Spleen (tissue), 11 donors: ENCODE results near the gene SLC8A1. TPM values are rescaled to one million over a fixed set of nuclear protein-coding genes. Genes with fewer than 3 reads are reported as not detected.

Experiments
- DNase-seq: peaks from one replicate; pipeline ENCODE4 v3.0.0-alpha.2; 2020
- H3K27ac ChIP-seq, 8 donors: fragments of 200-600 bp; sonication (generic) in 7 of 8; 1 replicate in 4 of 8; 2 replicates in 4 of 8; pipeline versions ENCODE4 v1.5.0 to v1.8.0; 2016 to 2021; ENCODE audit warnings: inconsistent platforms in 4 of 8, mild to moderate bottlenecking in 4 of 8, moderate library complexity in 1 of 8
- H3K27me3 ChIP-seq, 7 donors: fragments of 200-600 bp; sonication (generic) in 6 of 7; replicated peaks in 1 of 7; 1 replicate in 4 of 7; 2 replicates in 3 of 7; pipeline versions ENCODE4 v1.5.0 to v1.8.0; 2016 to 2021; ENCODE audit warnings: inconsistent platforms in 3 of 7, mild to moderate bottlenecking in 1 of 7
- H3K36me3 ChIP-seq, 6 donors: fragments of 200-600 bp; sonication (generic) in 5 of 6; 1 replicate in 4 of 6; 2 replicates in 2 of 6; pipeline versions ENCODE4 v1.5.0 to v1.8.0; 2016 to 2021; ENCODE audit warnings: inconsistent platforms in 2 of 6
- H3K4me1 ChIP-seq, 6 donors: fragments of 200-600 bp; sonication (generic) in 5 of 6; 1 replicate in 3 of 6; 2 replicates in 3 of 6; pipeline versions ENCODE4 v1.5.0 to v1.8.0; 2016 to 2021; ENCODE audit warnings: inconsistent platforms in 3 of 6
- H3K4me3 ChIP-seq, 8 donors: fragments of 200-600 bp; sonication (generic) in 7 of 8; 1 replicate in 4 of 8; 2 replicates in 4 of 8; pipeline versions ENCODE4 v1.5.0 to v1.8.0; 2016 to 2021; ENCODE audit warnings: inconsistent platforms in 4 of 8, mild to moderate bottlenecking in 4 of 8, moderate library complexity in 2 of 8
- H3K9me3 ChIP-seq, 8 donors: fragments of 200-600 bp; sonication (generic) in 7 of 8; 1 replicate in 4 of 8; 2 replicates in 4 of 8; pipeline versions ENCODE4 v1.5.0 to v1.8.0; 2016 to 2021; ENCODE audit warnings: inconsistent platforms in 4 of 8
- POLR2A ChIP-seq, 3 donors: fragments of 450-650 bp; IDR thresholded peaks; one replicate each; pipeline ENCODE4 v1.5.1; 2017; ENCODE audit warnings: antibody characterized with exemption in 3 of 3, mild to moderate bottlenecking in 1 of 3
- POLR2AphosphoS5 ChIP-seq, 3 donors: sonication (generic); formaldehyde crosslinking; IDR thresholded peaks; one replicate each; pipeline ENCODE4 v1.5.1; 2017; ENCODE audit warnings: antibody characterized with exemption in 3 of 3
- WGBS, 5 donors: extraction: QIAGEN DNeasy Blood & Tissue Kit in 3 of 5; methylation state at CpG; one replicate each; pipeline versions ENCODE4 v1.1.5 to v1.1.7; 2013 to 2018; 5-methylcytosine and 5-hydroxymethylcytosine counted together
- intact Hi-C: fragments of 100-400 bp; cut with DNase I; formaldehyde crosslinking; loops from one replicate; pipeline ENCODE4 v1.15.0; 2023; ENCODE audit warnings: low total_unique reads
- polyA plus RNA-seq, 3 donors: library from polyadenylated mRNA; stranded (reverse); fragments of 200-250 nt; gene quantifications; one replicate each; pipeline ENCODE4 v1.2.1, GENCODE V29; 2013
- total RNA-seq, 7 donors: library from RNA; depleted of rRNA in 3 of 7; stranded (reverse); fragments of >200 nt in 3 of 7; fragmentation: NEBNext Ultra II Directional in 4 of 7; extraction: Animal tissue kit (Norgen Biotek cat#: 25700) in 4 of 7; gene quantifications; one replicate each; pipeline versions ENCODE4 v1.1.0 to v1.2.1, GENCODE V29; 2016 to 2021
- TF ChIP-seq, protein P1 (sequence below), 11 experiments: fragments of 200-600 bp in 7 of 11; fragments of 450-650 bp in 4 of 11; sonication (generic) in 4 of 11; IDR thresholded peaks in 8 of 11; conservative IDR thresholded peaks in 3 of 11; 1 replicate in 7 of 11; 2 replicates in 4 of 11; pipeline versions ENCODE4 v1.4.0 to v1.8.0; 2016 to 2021; ENCODE audit warnings: antibody characterized with exemption in 11 of 11, inconsistent platforms in 4 of 11, mild to moderate bottlenecking in 1 of 11
- donor health status: healthy with polysubstance abuse.
- donor health status: DM: no; HTN: no; CAD: no; lungs with moderate emphysema.
- donor health status: DM: no; HTN: no; CAD: no.
- donor health status: Bipolar disorder and iron deficiency.
- donor health status: healthy.
- donor health status: DM: no; HTN: no; CAD: no.
- donor health status: DM: yes; HTN: yes; CAD: no.

SLC8A1 gene
- total and polyA plus RNA-seq, 10 donors = 0.36 to 86.0 (median 58.3) TPM

DNA sequence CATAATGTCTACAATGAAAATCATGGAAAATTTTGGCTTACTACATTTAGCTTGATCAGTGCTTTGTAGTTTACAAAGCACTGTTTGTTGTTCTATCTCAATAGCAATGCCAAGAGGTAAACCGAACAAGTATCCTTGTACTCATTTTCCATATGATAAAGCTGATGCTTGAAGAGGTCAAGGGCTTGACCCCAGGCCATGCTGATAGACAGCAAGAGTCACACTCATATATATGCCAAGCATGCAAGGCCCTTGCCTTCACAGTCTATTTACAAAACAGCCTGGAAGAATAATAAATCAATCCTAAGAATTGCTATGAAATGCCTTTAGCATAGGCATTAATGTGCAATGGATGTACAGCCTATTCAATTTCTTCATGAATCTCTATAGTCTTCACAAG is 71.8 kb downstream of the SLC8A1 start:
- TF ChIP-seq, protein P1, sequence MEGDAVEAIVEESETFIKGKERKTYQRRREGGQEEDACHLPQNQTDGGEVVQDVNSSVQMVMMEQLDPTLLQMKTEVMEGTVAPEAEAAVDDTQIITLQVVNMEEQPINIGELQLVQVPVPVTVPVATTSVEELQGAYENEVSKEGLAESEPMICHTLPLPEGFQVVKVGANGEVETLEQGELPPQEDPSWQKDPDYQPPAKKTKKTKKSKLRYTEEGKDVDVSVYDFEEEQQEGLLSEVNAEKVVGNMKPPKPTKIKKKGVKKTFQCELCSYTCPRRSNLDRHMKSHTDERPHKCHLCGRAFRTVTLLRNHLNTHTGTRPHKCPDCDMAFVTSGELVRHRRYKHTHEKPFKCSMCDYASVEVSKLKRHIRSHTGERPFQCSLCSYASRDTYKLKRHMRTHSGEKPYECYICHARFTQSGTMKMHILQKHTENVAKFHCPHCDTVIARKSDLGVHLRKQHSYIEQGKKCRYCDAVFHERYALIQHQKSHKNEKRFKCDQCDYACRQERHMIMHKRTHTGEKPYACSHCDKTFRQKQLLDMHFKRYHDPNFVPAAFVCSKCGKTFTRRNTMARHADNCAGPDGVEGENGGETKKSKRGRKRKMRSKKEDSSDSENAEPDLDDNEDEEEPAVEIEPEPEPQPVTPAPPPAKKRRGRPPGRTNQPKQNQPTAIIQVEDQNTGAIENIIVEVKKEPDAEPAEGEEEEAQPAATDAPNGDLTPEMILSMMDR (IDR thresholded peaks at IDR 0.05 in 8 of 11, conservative IDR thresholded peaks at IDR 0.05 in 3 of 11) = no peak
- no peak for TF ChIP-seq POLR2A (IDR thresholded peaks at IDR 0.05)
- no peak for TF ChIP-seq POLR2AphosphoS5 (IDR thresholded peaks at IDR 0.05)
- Histone ChIP-seq H3K9me3 (peaks cover 10 to 34% (median 30%) of the 10 kb centered on the region in 8 donors), H3K27ac (no peak overlapping the region), H3K27me3 (no peaks in the 10 kb centered on the region), H3K36me3 (no peaks in the 10 kb centered on the region), H3K4me1 (peaks cover 0 to 13% (median 4%) of the 10 kb centered on the region in 6 donors), H3K4me3 (no peak overlapping the region)
- WGBS, 5 donors = 86 to 94% (median 90%) methylated on average over 1 of the region's 1 CpG
- DNase-seq = no peak
- intact Hi-C loops = no loop called here

DNA sequence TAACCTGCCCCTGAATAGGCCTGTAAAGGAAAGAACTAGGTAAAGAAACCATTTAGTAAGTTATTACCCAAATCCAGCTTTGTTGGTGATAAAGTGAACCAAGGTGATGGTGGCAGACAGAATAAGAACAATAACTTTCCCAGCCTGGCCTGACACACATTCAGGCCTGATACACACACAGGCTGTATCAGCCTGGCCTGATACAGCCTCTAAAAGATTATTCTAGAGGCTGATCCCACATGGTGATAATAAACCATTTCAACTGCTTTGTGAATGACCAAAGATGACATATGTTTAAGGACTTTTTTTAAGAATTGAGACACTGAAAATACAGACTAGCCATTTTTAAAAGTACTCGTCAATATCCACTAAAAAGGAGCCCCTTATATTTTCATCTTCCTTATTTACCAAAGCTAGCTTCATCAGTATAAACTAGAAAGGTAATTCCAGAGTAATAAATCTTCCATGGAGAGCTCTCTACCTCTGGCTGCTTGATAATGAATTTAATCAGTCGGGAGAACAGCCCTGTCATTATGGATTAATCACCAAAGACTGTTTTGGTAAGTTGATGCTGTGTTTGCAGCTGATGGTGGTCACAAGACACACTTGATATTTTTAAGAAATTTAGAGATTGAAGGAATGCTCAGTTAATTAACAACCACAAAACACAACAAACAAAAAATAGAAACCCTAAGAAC is 77.2 kb downstream of the SLC8A1 start:
- intact Hi-C loops = no loop called here
- Histone ChIP-seq H3K27me3 (no peaks in the 10 kb centered on the region), H3K9me3 (peaks cover 0 to 3% (median 0%) of the 10 kb centered on the region in 8 donors), H3K4me3 (no peak overlapping the region), H3K27ac (no peak overlapping the region), H3K36me3 (no peaks in the 10 kb centered on the region), H3K4me1 (peaks cover 0 to 8% (median 0%) of the 10 kb centered on the region in 6 donors)
- no peak for DNase-seq
- TF ChIP-seq POLR2A (IDR thresholded peaks at IDR 0.05) (no peak), POLR2AphosphoS5 (IDR thresholded peaks at IDR 0.05) (no peak)
- TF ChIP-seq, protein P1 (IDR thresholded peaks at IDR 0.05 in 8 of 11, conservative IDR thresholded peaks at IDR 0.05 in 3 of 11) = no peak
- 78 to 91% (median 85%) methylated on average over 2 of the region's 2 CpGs for WGBS, 5 donors

DNA sequence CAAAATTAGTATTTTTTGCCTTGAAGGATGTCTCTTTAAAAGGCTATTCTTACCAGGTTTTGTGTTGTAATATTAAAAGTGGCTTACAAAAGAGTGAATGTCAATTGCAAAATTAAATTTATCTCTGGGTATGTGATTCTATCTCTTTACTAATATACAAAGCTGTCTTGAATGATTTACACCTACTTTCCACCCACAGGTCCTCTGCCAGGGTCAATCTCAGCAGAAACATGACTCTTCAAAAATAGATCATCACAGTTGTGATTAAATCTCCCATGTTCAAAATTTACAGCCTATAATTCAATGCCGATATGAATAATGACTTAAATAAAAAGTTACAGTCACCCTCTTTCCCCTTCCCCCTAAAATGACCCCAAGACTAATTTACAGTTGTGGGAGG is 78.8 kb downstream of the SLC8A1 start:
- TF ChIP-seq POLR2AphosphoS5 (IDR thresholded peaks at IDR 0.05) = no peak
- no peak for TF ChIP-seq POLR2A (IDR thresholded peaks at IDR 0.05)
- TF ChIP-seq, protein P1 (IDR thresholded peaks at IDR 0.05 in 8 of 11, conservative IDR thresholded peaks at IDR 0.05 in 3 of 11) = no peak
- 77 to 95% (median 91%) methylated on average over 1 of the region's 1 CpG for WGBS, 5 donors
- no peaks in the 10 kb centered on the region for H3K36me3 ChIP-seq
- H3K4me3 ChIP-seq = no peak overlapping the region
- peaks cover 0 to 8% (median 0%) of the 10 kb centered on the region in 6 donors for H3K4me1 ChIP-seq
- DNase-seq = no peak
- intact Hi-C loops = no loop called here
- H3K27ac ChIP-seq = no peak overlapping the region
- H3K27me3 ChIP-seq = no peaks in the 10 kb centered on the region
- H3K9me3 ChIP-seq = no peaks in the 10 kb centered on the region

DNA sequence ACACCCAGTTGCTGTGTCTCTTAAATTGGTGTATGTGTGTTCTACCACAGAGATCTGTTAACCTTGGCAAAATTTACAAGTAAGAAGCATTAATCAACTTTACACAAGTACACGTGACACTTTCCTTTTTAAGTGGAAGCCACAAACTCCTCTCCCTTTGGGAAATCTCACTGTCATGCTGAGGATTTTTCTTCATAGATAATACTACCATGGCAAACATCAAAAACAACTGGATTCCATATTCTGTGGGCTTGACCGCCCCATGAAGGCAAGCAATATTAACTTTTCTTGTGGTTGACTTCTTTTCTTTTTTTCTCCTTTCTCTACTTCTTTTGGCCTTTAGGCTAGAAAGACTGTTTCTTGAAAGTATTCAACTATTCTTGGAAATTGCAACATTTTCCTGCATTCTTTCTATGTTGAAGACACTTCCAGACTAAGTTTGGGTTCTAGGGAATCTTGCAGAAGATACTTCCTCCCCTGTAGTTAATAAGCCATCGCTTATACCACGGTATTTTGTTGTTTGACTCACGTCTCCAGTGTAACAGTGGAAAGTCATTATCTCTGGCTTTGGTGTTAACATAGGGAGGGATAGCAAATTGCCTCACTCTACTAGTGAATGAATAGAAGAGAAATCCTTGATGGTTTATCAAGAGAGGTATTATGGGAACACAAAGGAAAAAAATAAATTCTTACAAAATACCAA is 79.5 kb downstream of the SLC8A1 start:
- TF ChIP-seq, protein P1 (IDR thresholded peaks at IDR 0.05 in 8 of 11, conservative IDR thresholded peaks at IDR 0.05 in 3 of 11) = no peak
- TF ChIP-seq POLR2AphosphoS5 (IDR thresholded peaks at IDR 0.05) (no peak), POLR2A (IDR thresholded peaks at IDR 0.05) (no peak)
- no peaks in the 10 kb centered on the region for H3K9me3 ChIP-seq
- 65 to 73% (median 69%) methylated on average over 5 of the region's 5 CpGs for WGBS, 5 donors
- intact Hi-C loops = no loop called here
- no peak for DNase-seq
- no peaks in the 10 kb centered on the region for H3K36me3 ChIP-seq
- peak overlapping the region in 1 of 8 donors; percentile 13 for H3K27ac ChIP-seq
- no peaks in the 10 kb centered on the region for H3K27me3 ChIP-seq
- peaks cover 0 to 8% (median 0%) of the 10 kb centered on the region in 6 donors for H3K4me1 ChIP-seq
- no peak overlapping the region for H3K4me3 ChIP-seq
